Retinal pigment epithelial cell (primary cell): ENCODE results near the gene TPST2.

ENCODE experiments used
- DNase-seq: peaks from one replicate; pipeline ENCODE4 v3.0.0-alpha.2; 2010; ENCODE audit warnings: low read depth
- H3K4me3 ChIP-seq: 2 replicates; pipeline ENCODE4 v1.5.1; 2011; ENCODE audit warnings: mild to moderate bottlenecking, low read length, control low read depth, moderate library complexity
- TF ChIP-seq, protein P1 (sequence below): conservative IDR thresholded peaks from 2 replicates; pipeline ENCODE4 v1.5.1; 2011; ENCODE audit warnings: low read depth, low read length, control low read depth, inconsistent platforms

The TPST2 gene

DNA sequence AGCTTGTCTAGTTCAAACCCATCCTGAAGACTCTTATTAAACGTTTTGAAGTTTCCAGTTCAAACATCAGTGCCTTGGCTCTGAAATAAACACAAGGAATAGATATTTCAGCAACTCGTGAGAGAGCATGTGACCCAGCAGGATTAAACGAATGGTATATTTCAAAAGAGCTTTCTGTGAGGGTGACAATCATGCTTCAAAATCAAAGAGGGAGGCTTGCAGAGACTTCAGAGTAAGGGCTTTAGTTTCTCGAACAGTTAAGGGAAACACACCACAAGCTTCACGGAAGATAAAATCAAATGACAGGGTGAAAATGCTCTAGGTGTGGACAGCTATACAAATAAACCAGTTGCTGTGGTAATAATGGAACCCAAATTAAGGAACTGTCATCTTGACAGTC is 107.8 kb downstream of the TPST2 start:
- DNase-seq = no peak
- TF ChIP-seq, protein P1, sequence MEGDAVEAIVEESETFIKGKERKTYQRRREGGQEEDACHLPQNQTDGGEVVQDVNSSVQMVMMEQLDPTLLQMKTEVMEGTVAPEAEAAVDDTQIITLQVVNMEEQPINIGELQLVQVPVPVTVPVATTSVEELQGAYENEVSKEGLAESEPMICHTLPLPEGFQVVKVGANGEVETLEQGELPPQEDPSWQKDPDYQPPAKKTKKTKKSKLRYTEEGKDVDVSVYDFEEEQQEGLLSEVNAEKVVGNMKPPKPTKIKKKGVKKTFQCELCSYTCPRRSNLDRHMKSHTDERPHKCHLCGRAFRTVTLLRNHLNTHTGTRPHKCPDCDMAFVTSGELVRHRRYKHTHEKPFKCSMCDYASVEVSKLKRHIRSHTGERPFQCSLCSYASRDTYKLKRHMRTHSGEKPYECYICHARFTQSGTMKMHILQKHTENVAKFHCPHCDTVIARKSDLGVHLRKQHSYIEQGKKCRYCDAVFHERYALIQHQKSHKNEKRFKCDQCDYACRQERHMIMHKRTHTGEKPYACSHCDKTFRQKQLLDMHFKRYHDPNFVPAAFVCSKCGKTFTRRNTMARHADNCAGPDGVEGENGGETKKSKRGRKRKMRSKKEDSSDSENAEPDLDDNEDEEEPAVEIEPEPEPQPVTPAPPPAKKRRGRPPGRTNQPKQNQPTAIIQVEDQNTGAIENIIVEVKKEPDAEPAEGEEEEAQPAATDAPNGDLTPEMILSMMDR = no peak

DNA sequence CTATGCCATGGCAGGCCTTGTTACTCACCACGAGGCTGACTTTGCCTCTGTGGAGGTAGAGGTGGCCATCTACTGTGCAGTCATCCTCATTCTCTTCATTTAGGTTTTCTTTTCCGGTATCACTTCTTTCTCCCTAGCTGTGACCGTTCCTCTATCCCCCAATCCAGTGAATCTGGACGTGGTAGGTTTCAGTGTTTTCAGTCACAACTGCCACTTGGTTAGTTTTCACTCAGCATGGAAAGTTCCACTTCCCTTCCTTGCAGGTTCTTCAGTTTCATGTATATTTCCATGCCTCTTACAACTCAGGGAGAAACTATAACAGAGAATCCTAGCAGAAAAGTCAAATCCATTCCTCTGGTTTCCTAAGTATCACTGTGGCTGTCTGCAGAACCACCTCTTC is 108.2 kb downstream of the TPST2 start:
- H3K4me3 ChIP-seq = peak overlapping the region; percentile 85
- TF ChIP-seq, protein P1 = no peak
- no peak for DNase-seq

More for the DNA sequence above, 107.8 kb downstream of the TPST2 start:
- peak overlapping the region; percentile 85 for H3K4me3 ChIP-seq

DNA sequence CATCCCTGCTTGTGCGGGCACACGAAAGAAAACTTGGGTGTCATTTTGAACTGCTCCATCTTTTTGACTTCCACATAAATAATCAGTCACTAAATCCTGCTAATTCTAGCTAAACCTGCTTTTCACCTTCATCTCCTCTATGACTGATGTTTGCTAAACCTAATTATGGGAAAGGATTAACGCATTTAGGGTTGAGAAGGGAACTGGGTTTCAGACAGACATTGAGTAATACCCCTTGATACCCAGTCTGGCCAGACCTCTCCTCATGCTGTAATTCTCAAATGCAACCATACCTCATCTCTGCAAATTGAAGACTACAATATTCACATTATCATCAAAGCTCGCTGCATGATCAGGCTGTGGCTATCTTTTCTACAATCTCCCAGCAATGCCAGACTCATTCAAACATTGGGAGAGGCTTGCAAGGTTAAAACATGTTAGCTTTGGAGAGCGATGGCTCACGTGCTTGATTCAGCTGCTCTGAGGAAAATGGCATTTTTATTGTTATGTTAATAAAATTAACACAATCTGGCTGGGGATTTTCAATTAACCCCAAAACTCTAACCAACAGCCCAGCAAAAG is 108.7 kb downstream of the TPST2 start:
- DNase-seq = peak; percentile 64
- peak overlapping the region; percentile 85 for H3K4me3 ChIP-seq
- TF ChIP-seq, protein P1 = no peak

DNA sequence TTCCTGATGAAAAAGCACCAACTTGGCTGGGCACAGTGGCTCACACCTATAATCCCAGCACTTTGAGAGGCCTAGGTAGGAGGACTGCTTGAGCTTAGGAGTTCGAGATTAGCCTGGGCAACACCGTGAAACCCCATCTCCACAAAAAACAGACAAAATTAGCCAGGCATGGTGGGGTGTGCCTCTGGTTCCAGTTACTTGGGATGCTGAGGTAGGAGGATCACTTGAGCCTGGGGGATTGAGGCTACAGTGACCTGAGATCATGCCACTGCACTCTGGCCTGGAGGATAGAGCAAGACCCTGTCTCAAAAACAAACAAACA is 109.4 kb downstream of the TPST2 start:
- DNase-seq = no peak
- peak overlapping the region; percentile 85 for H3K4me3 ChIP-seq
- TF ChIP-seq, protein P1 = no peak

DNA sequence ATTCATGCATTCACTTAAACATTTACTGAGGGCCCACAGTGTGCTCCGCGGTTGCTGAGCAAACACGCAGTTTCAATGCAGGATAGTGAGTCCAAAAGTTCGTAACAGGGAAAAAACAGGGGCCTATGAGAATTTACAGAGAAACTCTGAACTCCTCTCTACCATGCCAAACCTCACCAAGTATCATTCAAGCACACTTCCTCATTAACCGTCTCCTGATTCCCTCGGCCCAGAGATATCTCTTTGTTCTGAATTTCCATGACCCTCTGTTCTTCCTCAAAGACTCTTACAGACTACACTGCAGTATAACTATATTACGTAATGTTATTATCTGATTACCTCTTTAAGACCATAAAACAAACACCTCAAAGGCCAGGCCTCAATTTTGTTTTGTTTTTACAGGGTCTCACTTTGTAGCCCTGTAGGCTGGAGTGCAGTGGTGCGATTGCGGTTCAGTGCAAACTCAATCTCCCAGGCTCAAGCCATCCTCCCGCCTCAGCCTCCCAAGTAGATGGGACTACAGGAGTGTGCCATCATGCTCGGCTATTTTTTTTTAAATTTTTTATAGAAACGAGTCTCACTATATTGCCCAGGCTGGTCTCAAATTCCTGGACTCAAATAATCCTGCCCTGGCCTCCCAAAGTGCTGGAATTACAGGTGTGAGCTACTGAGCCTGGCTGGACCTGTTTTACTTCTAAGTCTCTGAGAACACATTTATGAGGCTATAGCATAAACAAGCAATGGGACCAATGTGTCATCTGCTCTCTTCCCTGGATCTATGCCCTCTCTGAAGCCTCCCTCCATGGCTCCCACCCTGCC is 109.9 kb downstream of the TPST2 start:
- TF ChIP-seq, protein P1 = no peak
- DNase-seq = no peak
- peak overlapping the region; percentile 85 for H3K4me3 ChIP-seq

DNA sequence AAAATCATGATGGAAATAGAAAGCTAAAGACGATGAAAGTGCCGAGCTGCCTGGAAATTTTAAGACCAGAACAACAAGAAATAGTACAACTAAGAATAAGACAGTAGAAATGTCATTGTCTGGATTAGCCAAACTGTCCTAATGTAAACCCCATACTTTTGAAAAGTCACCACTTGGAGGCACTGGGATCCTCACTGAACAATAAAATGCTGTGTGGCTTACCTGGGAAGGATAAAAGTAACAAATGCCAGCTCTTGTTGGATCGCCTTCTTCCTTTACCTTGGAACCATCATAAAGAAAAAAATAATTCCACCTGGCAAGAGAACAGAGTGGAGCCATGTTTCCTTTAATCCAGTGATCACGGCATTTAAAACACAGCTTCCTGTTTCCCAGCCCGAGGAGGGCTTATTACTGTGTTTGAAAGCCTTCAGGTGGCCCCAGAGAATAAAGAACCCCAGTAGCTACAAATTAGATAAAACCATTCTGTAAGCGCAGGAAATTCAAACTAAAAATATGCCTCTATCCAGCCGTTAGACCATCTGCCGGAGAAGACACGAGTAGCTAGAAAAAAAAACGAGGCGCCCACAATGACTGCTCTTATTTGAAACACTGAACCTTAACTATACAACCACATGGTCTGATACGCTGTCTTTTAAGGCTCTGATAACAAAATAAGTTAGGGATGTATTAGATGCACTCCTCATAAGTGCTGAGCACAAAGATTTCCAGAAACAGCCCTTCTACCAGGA is 110.7 kb downstream of the TPST2 start:
- DNase-seq = no peak
- peak overlapping the region; percentile 85 for H3K4me3 ChIP-seq
- TF ChIP-seq, protein P1 = no peak
